Common myeloid progenitor, CD34-positive (primary cell): Measurements from ENCODE around the gene DDC.

ENCODE experiments used
- CTCF ChIA-PET: fragments of 350-600 bp; sonication (Branson Sonifier 250); formaldehyde crosslinking; loops from one replicate; lab custom pipeline; 2021; ENCODE audit warnings: antibody characterized with exemption; lab: Charles Lee
- POLR2A ChIA-PET: fragments of 350-600 bp; sonication (Branson Sonifier 250); formaldehyde crosslinking; loops from one replicate; lab custom pipeline; 2021; ENCODE audit warnings: antibody characterized with exemption; lab: Charles Lee
- DNase-seq, 3 donors: peaks; one replicate each; pipeline versions ENCODE4 v3.0.0 to v3.0.0-alpha.2; 2013
- H3K27ac ChIP-seq, 2 experiments: 1 replicate in 1 of 2; 2 replicates in 1 of 2; pipeline ENCODE4 v1.7.0; 2013; ENCODE audit warnings: inconsistent platforms in 2 of 2, low read length in 2 of 2, mild to moderate bottlenecking in 2 of 2, low read depth in 1 of 2, moderate library complexity in 1 of 2; ENCODE audit not compliant: severe bottlenecking in 2 of 2, insufficient read depth in 1 of 2, poor library complexity in 1 of 2
- H3K27me3 ChIP-seq, 5 experiments: replicated peaks in 2 of 5; 1 replicate in 3 of 5; 2 replicates in 2 of 5; pipeline versions ENCODE4 v1.6.1 to v1.7.0; 2013; ENCODE audit warnings: low read length in 4 of 5, mild to moderate bottlenecking in 2 of 5, moderate library complexity in 2 of 5, inconsistent platforms in 1 of 5; ENCODE audit not compliant: insufficient read depth in 5 of 5, control insufficient read depth in 4 of 5
- H3K36me3 ChIP-seq, 4 experiments: 1 replicate in 2 of 4; 2 replicates in 2 of 4; pipeline versions ENCODE4 v1.6.1 to v1.7.0; 2013; ENCODE audit warnings: low read length in 3 of 4, control low read depth in 1 of 4, mild to moderate bottlenecking in 1 of 4; ENCODE audit not compliant: control insufficient read depth in 4 of 4, insufficient read depth in 4 of 4
- H3K4me1 ChIP-seq, 4 experiments: 1 replicate in 3 of 4; 2 replicates in 1 of 4; pipeline versions ENCODE4 v1.6.1 to v1.7.1; 2013; ENCODE audit warnings: low read length in 3 of 4, mild to moderate bottlenecking in 3 of 4, control low read depth in 1 of 4, inconsistent platforms in 1 of 4, moderate library complexity in 1 of 4; ENCODE audit not compliant: control insufficient read depth in 4 of 4, insufficient read depth in 4 of 4; ENCODE audit errors: control extremely low read depth in 1 of 4
- H3K4me3 ChIP-seq, 7 experiments: 1 replicate in 4 of 7; 2 replicates in 3 of 7; pipeline versions ENCODE4 v1.5.1 to v1.7.0; 2013; ENCODE audit warnings: mild to moderate bottlenecking in 7 of 7, low read length in 6 of 7, moderate library complexity in 6 of 7, inconsistent platforms in 2 of 7, low read depth in 2 of 7, control low read depth in 1 of 7; ENCODE audit not compliant: insufficient read depth in 4 of 7, control insufficient read depth in 1 of 7; ENCODE audit errors: extremely low read depth in 1 of 7
- H3K9me3 ChIP-seq, 5 experiments: 1 replicate in 4 of 5; 2 replicates in 1 of 5; pipeline versions ENCODE4 v1.6.1 to v1.7.1; 2013; ENCODE audit warnings: low read length in 4 of 5, mild to moderate bottlenecking in 2 of 5, inconsistent platforms in 1 of 5, low read depth in 1 of 5, moderate library complexity in 1 of 5; ENCODE audit not compliant: control insufficient read depth in 4 of 5, insufficient read depth in 2 of 5; ENCODE audit errors: control extremely low read depth in 1 of 5
- WGBS: methylation state at CpG from one replicate; pipeline ENCODE4 v1.1.5; 2013; ENCODE audit not compliant: insufficient coverage; 5-methylcytosine and 5-hydroxymethylcytosine counted together

DDC gene

DNA sequence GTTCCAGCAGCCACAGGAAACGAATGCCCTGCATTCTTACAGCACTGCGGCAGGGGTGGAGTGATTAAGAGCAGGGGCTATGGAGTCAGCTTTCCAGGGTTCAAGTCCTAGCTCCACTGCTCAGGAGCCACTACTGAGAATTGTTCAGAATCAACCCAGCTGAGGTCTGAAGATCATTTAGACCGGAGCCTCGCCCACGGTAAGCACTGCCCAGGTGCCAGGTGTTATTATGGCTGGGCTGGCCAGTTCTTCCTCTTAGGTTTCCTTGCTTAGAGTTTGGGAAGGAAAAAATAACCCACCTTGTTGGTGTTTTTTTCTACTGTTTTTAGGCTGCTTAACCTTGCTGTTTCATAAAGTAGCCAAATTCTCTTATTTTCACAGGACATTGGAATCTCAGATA is 110.2 kb downstream of the DDC start:
- ChIA-PET CTCF (interaction anchor here (1.6 kb wide), 2 partner anchors 13 to 225 kb away, joined by 3 to 5 read pairs; no protein-coding TSS in a partner anchor), POLR2A (interaction anchor here (0.6 kb wide), 1 partner anchor 75 kb away, joined by 3 read pairs; no protein-coding TSS in a partner anchor)
- DNase-seq = no peak
- WGBS = 100% methylated on average over 4 of the region's 5 CpGs
- Histone ChIP-seq H3K4me1 (peaks cover 0 to 32% (median 23%) of the 10 kb centered on the region in 4 experiments), H3K4me3 (no peak overlapping the region), H3K27ac (no peak overlapping the region), H3K9me3 (no peaks in the 10 kb centered on the region), H3K27me3 (no peaks in the 10 kb centered on the region), H3K36me3 (no peaks in the 10 kb centered on the region)

DNA sequence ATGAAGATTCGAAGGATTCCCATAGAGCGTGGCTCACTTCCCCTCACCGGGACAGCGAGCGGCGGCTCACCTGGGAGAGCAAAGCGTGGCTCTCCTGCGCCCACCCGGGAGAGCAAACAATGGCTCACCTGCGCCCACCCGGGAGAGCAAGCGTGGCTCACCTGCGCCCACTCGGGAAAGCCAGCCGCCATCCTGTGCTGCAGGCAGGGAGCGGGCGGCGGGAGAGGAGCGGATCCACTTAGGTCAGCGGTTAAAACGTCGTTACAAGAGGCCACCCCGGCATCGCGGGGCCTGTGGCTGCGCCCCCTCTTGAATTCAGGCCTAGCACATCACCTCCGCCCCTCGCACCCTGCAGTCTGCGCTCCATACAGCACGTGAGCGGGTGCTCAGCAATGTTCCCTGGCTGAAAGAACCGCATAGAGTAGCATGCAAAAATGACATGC is 114.6 kb downstream of the DDC start:
- peaks cover 4 to 26% (median 20%) of the 10 kb centered on the region in 4 experiments for H3K4me1 ChIP-seq
- peaks cover 2 to 20% (median 18%) of the 10 kb centered on the region in 4 experiments for H3K36me3 ChIP-seq
- ChIA-PET POLR2A (no interaction called here), CTCF (interaction anchor here (1.2 to 1.6 kb wide), 2 partner anchors 11 to 21 kb away, joined by 3 to 4 read pairs; no protein-coding TSS in a partner anchor)
- 9% methylated on average over 22 of the region's 32 CpGs for WGBS
- H3K4me3 ChIP-seq = peak overlapping the region; percentile 63 to 89 (median 84)
- H3K9me3 ChIP-seq = no peaks in the 10 kb centered on the region
- H3K27ac ChIP-seq = peak overlapping the region; percentile 38 to 80
- DNase-seq = peak in 1 of 3 donors; percentile 42
- H3K27me3 ChIP-seq = no peaks in the 10 kb centered on the region

DNA sequence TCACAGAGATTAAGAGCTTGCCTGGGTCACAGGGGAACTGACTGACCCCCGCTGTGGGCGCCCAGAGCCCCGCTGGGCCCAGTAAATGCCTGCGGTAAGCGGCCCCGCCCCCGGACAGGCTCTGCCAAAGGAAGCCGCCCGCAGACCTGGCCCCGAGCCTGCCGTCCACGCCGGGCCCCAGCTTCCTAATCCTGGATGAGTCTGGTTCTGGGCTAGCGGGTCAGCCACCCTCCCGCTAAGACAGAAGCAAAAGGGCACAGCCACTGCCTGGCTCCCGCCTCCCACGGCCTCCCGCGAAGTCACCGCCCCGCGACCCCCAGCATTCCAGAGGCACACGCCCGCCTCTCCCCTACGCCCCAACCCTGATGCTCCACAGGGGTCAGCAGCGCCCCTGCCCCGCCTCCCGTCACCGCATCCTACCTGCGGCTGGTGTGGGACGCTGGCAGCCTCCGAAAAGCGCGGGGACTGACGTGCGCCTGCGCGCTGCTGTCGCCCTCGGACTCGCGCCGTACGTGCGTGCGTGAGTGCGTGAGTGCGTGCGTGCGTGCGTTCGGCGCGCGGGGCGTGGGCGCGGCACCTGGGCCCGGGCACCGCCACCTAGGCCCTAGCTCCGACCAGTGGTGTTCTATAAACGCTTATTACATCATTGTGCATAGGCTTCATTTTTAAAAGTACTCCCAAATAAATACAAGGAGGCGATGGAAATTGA is 115.2 kb downstream of the DDC start, which contains the start of gene FIGNL1:
Gene FIGNL1, minus strand, starts transcription at position 470 of the 709 bp plus-strand sequence. CDS start 3,063 bp downstream, outside the sequence.
- Histone ChIP-seq H3K36me3 (peaks cover 2 to 25% (median 23%) of the 10 kb centered on the region in 4 experiments), H3K9me3 (no peaks in the 10 kb centered on the region), H3K27ac (peak within 1 kb of the TSS; percentile 38 to 80), H3K4me1 (peaks cover 4 to 24% (median 18%) of the 10 kb centered on the region in 4 experiments), H3K27me3 (no peaks in the 10 kb centered on the region), H3K4me3 (peak within 1 kb of the TSS; percentile 63 to 89 (median 84))
- POLR2A ChIA-PET = interaction anchor here (1.0 kb wide), 1 partner anchor 265 kb away, joined by 3 read pairs; no protein-coding TSS in a partner anchor
- WGBS = 0% methylated on average over 59 of the region's 63 CpGs
- CTCF ChIA-PET = interaction anchor here (0.5 to 1.6 kb wide), 5 partner anchors 11 to 165 kb away, joined by 3 to 4 read pairs (median 3); no protein-coding TSS in a partner anchor
- peak; percentile 65 to 84 (median 78) for DNase-seq

DNA sequence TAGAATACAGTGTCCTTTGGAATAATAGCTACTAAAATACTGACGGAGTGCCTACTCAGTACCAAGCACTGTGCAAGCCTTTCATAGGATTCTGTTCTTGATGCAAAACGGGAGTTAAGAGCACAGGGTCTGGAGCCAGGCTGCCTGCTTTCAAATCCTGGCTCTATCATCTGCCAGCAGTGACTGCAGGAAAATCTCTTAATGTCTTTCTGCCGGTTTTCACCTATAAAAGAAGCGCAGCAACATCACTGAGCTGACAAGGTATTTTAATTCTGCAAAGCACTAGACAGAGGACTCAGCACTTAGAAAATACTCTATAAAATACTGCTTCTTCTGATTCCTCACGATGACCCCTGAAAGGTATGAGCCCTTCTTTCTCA is 115.7 kb downstream of the DDC start:
- peak overlapping the region in 6 of 7 experiments; percentile 63 to 89 (median 85) for H3K4me3 ChIP-seq
- H3K27ac ChIP-seq = peak overlapping the region in 1 of 2 experiments; percentile 80
- 24% methylated on average over 5 of the region's 5 CpGs for WGBS
- no peaks in the 10 kb centered on the region for H3K27me3 ChIP-seq
- ChIA-PET POLR2A (interaction anchor here (1.0 kb wide), 1 partner anchor 264 kb away, joined by 3 read pairs; no protein-coding TSS in a partner anchor), CTCF (interaction anchor here (1.0 to 1.6 kb wide), 4 partner anchors 10 to 166 kb away, joined by 3 to 4 read pairs (median 3); no protein-coding TSS in a partner anchor)
- no peaks in the 10 kb centered on the region for H3K9me3 ChIP-seq
- no peak for DNase-seq
- peaks cover 2 to 28% (median 24%) of the 10 kb centered on the region in 4 experiments for H3K36me3 ChIP-seq
- H3K4me1 ChIP-seq = peaks cover 4 to 24% (median 18%) of the 10 kb centered on the region in 4 experiments

DNA sequence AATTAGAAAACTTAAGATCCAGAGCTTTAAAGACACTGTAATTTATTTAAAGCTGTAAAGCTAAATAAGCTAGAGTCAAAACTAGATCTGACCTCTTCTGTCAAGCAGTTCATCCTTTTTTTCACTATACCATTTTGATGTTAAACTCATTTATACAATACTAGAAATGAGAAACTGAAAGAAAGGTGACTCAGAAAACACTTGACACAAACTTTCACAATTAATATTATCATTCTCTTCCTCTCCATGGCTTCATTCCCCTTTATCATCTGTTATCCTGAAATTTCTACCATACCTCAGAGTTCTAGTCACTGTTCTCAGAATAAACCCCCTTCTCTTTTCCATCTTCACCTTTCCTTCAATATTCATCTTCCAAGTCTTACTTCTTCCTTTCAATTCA is 116.4 kb downstream of the DDC start:
- ChIA-PET POLR2A (no interaction called here), CTCF (interaction anchor here (0.9 to 3.1 kb wide), 3 partner anchors 9 to 19 kb away, joined by 3 to 11 read pairs (median 3); no protein-coding TSS in a partner anchor)
- peaks cover 2 to 29% (median 26%) of the 10 kb centered on the region in 4 experiments for H3K36me3 ChIP-seq
- peak overlapping the region in 1 of 2 experiments; percentile 30 for H3K27ac ChIP-seq
- DNase-seq = no peak
- no peaks in the 10 kb centered on the region for H3K27me3 ChIP-seq
- H3K9me3 ChIP-seq = no peaks in the 10 kb centered on the region
- peaks cover 4 to 24% (median 18%) of the 10 kb centered on the region in 4 experiments for H3K4me1 ChIP-seq
- H3K4me3 ChIP-seq = peak overlapping the region in 1 of 7 experiments; percentile 21

DNA sequence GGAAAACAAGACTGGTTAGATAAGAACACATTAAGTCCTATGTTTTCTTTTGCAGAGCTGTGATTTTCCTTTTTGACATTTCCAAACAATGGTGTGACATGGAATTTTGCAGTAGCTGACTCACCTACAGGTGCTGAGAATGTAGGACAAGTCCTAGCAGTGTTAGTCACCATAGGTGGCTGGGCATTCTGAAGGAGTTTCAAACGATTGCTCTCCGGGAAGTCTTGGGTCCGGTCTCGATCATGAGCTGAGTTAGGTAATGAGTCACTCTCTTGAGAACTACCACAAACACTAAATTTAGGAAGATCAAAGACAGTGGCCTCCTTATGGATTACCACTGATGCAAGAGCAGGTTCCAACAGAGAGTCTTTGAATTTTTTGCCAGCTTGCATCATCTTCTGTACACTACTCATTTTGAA is 118.7 kb downstream of the DDC start:
- CTCF ChIA-PET = interaction anchor here (0.9 to 3.1 kb wide), 2 partner anchors 9 to 21 kb away, joined by 3 to 11 read pairs; no protein-coding TSS in a partner anchor
- H3K4me1 ChIP-seq = peaks cover 4 to 24% (median 18%) of the 10 kb centered on the region in 4 experiments
- peaks cover 2 to 43% (median 30%) of the 10 kb centered on the region in 4 experiments for H3K36me3 ChIP-seq
- H3K27ac ChIP-seq = no peak overlapping the region
- H3K9me3 ChIP-seq = no peaks in the 10 kb centered on the region
- no peak overlapping the region for H3K4me3 ChIP-seq
- WGBS = 100% methylated on average over 3 of the region's 4 CpGs
- DNase-seq = no peak
- POLR2A ChIA-PET = interaction anchor here (0.5 to 0.9 kb wide), 2 partner anchors 13 to 16 kb away, joined by 3 to 5 read pairs; no protein-coding TSS in a partner anchor
- H3K27me3 ChIP-seq = no peaks in the 10 kb centered on the region
